Endothelial cell of umbilical vein (primary cell): ENCODE measurements around the gene CRYGS. TPM values are rescaled to one million over a fixed set of nuclear protein-coding genes. Genes with fewer than 3 reads are reported as not detected.
A peak's percentile ranks its signal among the peaks of the same experiment; 100 is the strongest.

Source experiments
- BruUV-seq: library from RNA; stranded (reverse); fragments of 400-500 nt; replicated peaks from 2 replicates; lab custom pipeline; 2021; lab: Mats Ljungman, UMichigan
- CTCF ChIA-PET: fragments of 300-600, 350-600 bp; sonication (Branson Sonifier 250); formaldehyde crosslinking; loops from one replicate; lab custom pipeline; 2021; ENCODE audit warnings: antibody characterized with exemption, inconsistent platforms; lab: Charles Lee
- POLR2A ChIA-PET: fragments of 300-600, 350-600 bp; sonication (Branson Sonifier 250); formaldehyde crosslinking; loops from one replicate; lab custom pipeline; 2021; ENCODE audit warnings: antibody characterized with exemption, inconsistent platforms; lab: Charles Lee
- DNase-seq: peaks from one replicate; pipeline ENCODE4 v3.0.0-alpha.2; 2011; ENCODE audit warnings: low read depth, low spot score
- FAIRE-seq: peaks from 2 replicates; lab custom pipeline; 2011; peaks lifted over from hg19 to GRCh38; lab: Jason Lieb, UNC
- H2AFZ ChIP-seq: 2 replicates; pipeline ENCODE4 v1.6.0; 2012; ENCODE audit warnings: low read depth, low read length, control low read depth, inconsistent platforms
- H3K27ac ChIP-seq: 2 replicates; pipeline ENCODE4 v1.5.1; 2011; ENCODE audit warnings: low read depth, mild to moderate bottlenecking, control low read depth, low read length, moderate library complexity; ENCODE audit not compliant: insufficient read depth
- H3K27me3 ChIP-seq, 2 experiments: 2 replicates each; pipeline versions ENCODE4 v1.6.0 to v1.6.1; 2011; ENCODE audit warnings: low read length in 2 of 2, mixed read lengths in 1 of 2; ENCODE audit not compliant: control insufficient read depth in 2 of 2, insufficient read depth in 2 of 2
- H3K36me3 ChIP-seq, 2 experiments: 2 replicates in 1 of 2; 3 replicates in 1 of 2; pipeline ENCODE4 v1.5.1; 2011; ENCODE audit warnings: low read length in 2 of 2, mild to moderate bottlenecking in 1 of 2, moderate library complexity in 1 of 2; ENCODE audit not compliant: control insufficient read depth in 2 of 2, insufficient read depth in 2 of 2; ENCODE audit errors: extremely low read depth in 1 of 2
- H3K4me1 ChIP-seq: 3 replicates; pipeline ENCODE4 v1.5.1; 2011; ENCODE audit warnings: mild to moderate bottlenecking, low read length; ENCODE audit not compliant: control insufficient read depth, insufficient read depth; ENCODE audit errors: extremely low read depth
- H3K4me2 ChIP-seq: 2 replicates; pipeline ENCODE4 v1.6.1; 2011; ENCODE audit warnings: low read length, control low read depth, mixed read lengths; ENCODE audit not compliant: insufficient read depth
- H3K4me3 ChIP-seq, 3 experiments: fragments of 200-600 bp in 1 of 3; sonication (generic), shearing (Covaris generic) in 1 of 3; replicated peaks in 1 of 3; 2 replicates each; pipeline ENCODE4 v1.5.1; 2011 to 2016; ENCODE audit warnings: control low read depth in 3 of 3, low read length in 3 of 3, mild to moderate bottlenecking in 2 of 3, inconsistent platforms in 1 of 3, low read depth in 1 of 3, moderate library complexity in 1 of 3; ENCODE audit not compliant: insufficient read depth in 1 of 3
- H3K79me2 ChIP-seq: 2 replicates; pipeline ENCODE4 v1.6.0; 2012; ENCODE audit warnings: low read length, inconsistent platforms; ENCODE audit not compliant: control insufficient read depth, insufficient read depth
- H3K9ac ChIP-seq: replicated peaks from 2 replicates; pipeline ENCODE3; 2011; ENCODE audit warnings: low read length, control low read depth; ENCODE audit not compliant: insufficient read depth; ENCODE audit errors: extremely low read depth
- H3K9me1 ChIP-seq: replicated peaks from 3 replicates; pipeline ENCODE4 v1.6.0; 2011; ENCODE audit warnings: mild to moderate bottlenecking, low read length; ENCODE audit not compliant: control insufficient read depth, insufficient read depth; ENCODE audit errors: extremely low read depth
- H3K9me3 ChIP-seq: replicated peaks from 2 replicates; pipeline ENCODE4 v1.5.1; 2012; ENCODE audit warnings: low read length, inconsistent platforms; ENCODE audit not compliant: control insufficient read depth, insufficient read depth
- H4K20me1 ChIP-seq: replicated peaks from 2 replicates; pipeline ENCODE3; 2011; ENCODE audit warnings: mild to moderate bottlenecking, low read length; ENCODE audit not compliant: control insufficient read depth, insufficient read depth; ENCODE audit errors: extremely low read depth
- EZH2 ChIP-seq: IDR thresholded peaks from 2 replicates; pipeline ENCODE4 v1.6.1; 2012; ENCODE audit warnings: borderline replicate concordance, low read depth, mild to moderate bottlenecking, moderate library complexity, low read length, inconsistent platforms; ENCODE audit not compliant: severe bottlenecking
- GATA2 ChIP-seq: IDR thresholded peaks from 2 replicates; pipeline ENCODE4 v1.7.0; 2011; ENCODE audit warnings: low read depth, mild to moderate bottlenecking, moderate library complexity, mixed read lengths, low read length; ENCODE audit not compliant: insufficient read length, insufficient read depth
- JUN ChIP-seq: IDR thresholded peaks from 2 replicates; pipeline ENCODE4 v1.6.1; 2011; ENCODE audit warnings: borderline replicate concordance, low read depth; ENCODE audit not compliant: insufficient read length, insufficient read depth
- POLR2A ChIP-seq: IDR thresholded peaks from 2 replicates; pipeline ENCODE4 v1.6.1; 2012; ENCODE audit warnings: low read depth, mild to moderate bottlenecking, control low read depth, low read length
- POLR2AphosphoS5 ChIP-seq: IDR thresholded peaks from 2 replicates; pipeline ENCODE4 v1.6.1; 2012; ENCODE audit warnings: low read depth, mild to moderate bottlenecking, control low read depth, low read length, moderate library complexity; ENCODE audit not compliant: insufficient read depth
- dilution Hi-C: fragments of 300-500 bp; cut with MboI; formaldehyde crosslinking; loops from one replicate; pipeline ENCODE4 v1.15.0; 2019; ENCODE audit warnings: low sequenced_read_pairs; ENCODE audit not compliant: extremely low pct_ligation_motif_present
- intact Hi-C: fragments of 100-400 bp; cut with micrococcal nuclease; formaldehyde crosslinking; loops from one replicate; pipeline ENCODE4 v1.10.0; 2022
- polyA plus RNA-seq, 4 experiments: library from polyadenylated mRNA; depleted of rRNA in 3 of 4; stranded (reverse) in 3 of 4; unstranded in 1 of 4; fragments of >200 nt; gene quantifications; 2 replicates each; pipeline versions ENCODE4 v1.2.1 to v1.2.3, GENCODE V29; 2011 to 2012; ENCODE audit warnings: missing spikeins in 1 of 4
- total RNA-seq: library from RNA; stranded (reverse); gene quantifications from 2 replicates; pipeline ENCODE4 v1.2.3, GENCODE V29; 2021

The CRYGS gene
- total and polyA plus RNA-seq, 2 donors (not counting 3 experiments of a cell fraction or from before 2014, with no cell fraction given), result 5.0 TPM

DNA sequence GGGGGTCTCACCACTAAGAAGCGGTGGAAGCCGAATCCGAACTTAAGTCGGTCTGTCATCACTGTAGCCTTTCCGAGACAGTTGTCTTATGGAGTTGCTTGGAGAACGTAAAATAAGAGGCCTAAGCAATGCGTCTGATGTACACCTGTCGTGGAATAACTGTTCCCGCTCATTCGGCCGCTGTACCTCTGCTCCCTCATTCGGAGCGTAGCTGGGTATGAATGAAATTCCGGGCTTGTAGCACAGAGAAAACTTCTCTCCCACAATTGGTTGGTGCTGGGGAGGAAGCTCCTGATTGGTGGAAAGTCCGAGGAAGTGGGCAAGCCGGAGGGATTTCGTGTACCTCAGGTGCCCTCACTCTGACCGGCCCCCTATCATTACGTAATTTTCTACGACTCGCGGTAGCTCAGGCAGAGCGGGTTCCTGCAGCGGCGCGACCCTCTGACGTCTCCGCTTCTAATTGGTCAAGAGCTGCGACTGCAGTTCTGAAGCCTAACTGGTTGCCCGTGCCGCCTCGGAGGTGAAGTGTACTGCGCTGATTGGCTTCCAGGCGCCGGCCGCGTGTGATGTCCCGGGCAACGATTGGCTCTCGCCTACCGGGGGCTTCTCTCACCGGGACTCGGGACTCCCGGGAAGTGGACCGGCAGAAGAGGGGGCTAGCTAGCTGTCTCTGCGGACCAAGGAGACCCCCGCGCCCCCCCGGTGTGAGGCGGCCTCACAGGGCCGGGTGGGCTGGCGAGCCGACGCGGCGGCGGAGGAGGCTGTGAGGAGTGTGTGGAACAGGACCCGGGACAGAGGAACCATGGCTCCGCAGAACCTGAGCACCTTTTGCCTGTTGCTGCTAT is 26.1 kb upstream of the CRYGS start, which contains the start of gene DNAJB11:
Gene DNAJB11, plus strand, starts transcription at position 625 of the 845 bp plus-strand sequence. Its CDS starts 178 bp downstream, at position 803.
- TF ChIP-seq POLR2A, result peak; percentile 87
- TF ChIP-seq EZH2, result peak; percentile 55
- TF ChIP-seq JUN, result peak; percentile 19
- no peak for TF ChIP-seq GATA2
- peak; percentile 56 for TF ChIP-seq POLR2AphosphoS5
- no peaks in the 10 kb centered on the region for H4K20me1 ChIP-seq
- peak within 1 kb of the TSS; percentile 67 for H3K27ac ChIP-seq
- H3K9ac ChIP-seq, result peak within 1 kb of the TSS; percentile 88
- H3K4me3 ChIP-seq, result peak within 1 kb of the TSS; percentile 80 to 91 (median 90)
- H3K9me3 ChIP-seq, result no peaks in the 10 kb centered on the region
- DNase-seq, result peak; percentile 100
- H3K27me3 ChIP-seq, result no peaks in the 10 kb centered on the region
- BruUV-seq, result no TSS peak
- peak within 1 kb of the TSS; percentile 86 for H2AFZ ChIP-seq
- H3K9me1 ChIP-seq, result no peaks in the 10 kb centered on the region
- ChIA-PET CTCF (interaction anchor here (0.9 to 1.4 kb wide), 10 partner anchors 30 to 627 kb away, joined by 3 to 12 read pairs (median 4); no protein-coding TSS in a partner anchor), POLR2A (interaction anchor here (0.8 to 1.9 kb wide), 9 partner anchors 9 to 984 kb away, joined by 3 to 27 read pairs (median 4); partner anchors contain the start of genes EIF4A2, ETV5, SENP2 and TRA2B)
- peak; percentile 95 for FAIRE-seq
- H3K79me2 ChIP-seq, result peaks cover 21% of the 10 kb centered on the region
- H3K4me2 ChIP-seq, result peak within 1 kb of the TSS; percentile 80
- dilution Hi-C loops, result no loop called here
- intact Hi-C loops, result loop anchor here (1.0 to 5.0 kb wide), 7 partner anchors 46 to 632 kb away; partner anchors contain the start of genes EIF4A2, ETV5, RFC4 and RPL39L
- no peaks in the 10 kb centered on the region for H3K36me3 ChIP-seq
- H3K4me1 ChIP-seq, result peaks cover 18% of the 10 kb centered on the region
